ENCODE data around the gene AKR1B15. TPM values are rescaled to one million over a fixed set of nuclear protein-coding genes. Genes with fewer than 3 reads are reported as not detected.

The AKR1B15 gene
- polyA plus RNA-seq, 1 of the 3 experiments (the other 2 are of a cell fraction): not detected

- no peak for TF ChIP-seq ZBTB33 (IDR thresholded peaks at IDR 0.05; ENCODE audit: borderline replicate concordance, low read depth)
Observed at GRCh38 chr7:134602881-134603451, 54.1 kb downstream of the AKR1B15 start (continued).

- Histone ChIP-seq H3K27me3 (ENCODE audit: insufficient read depth) (no peaks in the 10 kb centered on the region), H3K4me3 (ENCODE audit: low read depth in 2 of 2, low read length in 1 of 2) (peak overlapping the region in 1 of 2 experiments; percentile 16; a peak in 1 of 4 replicates), H3K9me3 (no peaks in the 10 kb centered on the region), H3K9ac (no peak overlapping the region), H3K27ac (ENCODE audit: low read depth in 2 of 2, low read length in 1 of 2) (no peak overlapping the region; a peak in 1 of 4 replicates), H3K4me2 (peak overlapping the region; percentile 26; the same call in 1 of the 2 replicates), H2AFZ (ENCODE audit: low read depth) (0 out of 2 replicates have a peak overlapping the region, but pooled peaks have one; percentile 18), H3K4me1 (ENCODE audit: control insufficient read depth in 1 of 2, insufficient read depth in 2 of 2, low read depth in 1 of 2, low read length in 1 of 2) (no peaks in the 10 kb centered on the region; a peak in 2 of 4 replicates), H3K36me3 (replicated peaks in 1 of 2; ENCODE audit: control insufficient read depth in 1 of 2, insufficient read depth in 2 of 2, low read length in 1 of 2) (no peaks in the 10 kb centered on the region), H3F3A (replicated peaks; ENCODE audit: insufficient read depth) (no peaks in the 10 kb centered on the region), H4K20me1 (ENCODE audit: insufficient read depth) (no peaks in the 10 kb centered on the region), H3K9me2 (no peaks in the 10 kb centered on the region), H3K79me2 (ENCODE audit: insufficient read depth) (no peaks in the 10 kb centered on the region)
- 24% methylated on average over 14 of the region's 14 CpGs for WGBS (ENCODE audit: low lambda C conversion rate)
- POLR2A ChIA-PET: interaction anchor here (0.9 kb wide), 1 partner anchor 174 kb away, joined by 3 read pairs; no protein-coding TSS in a partner anchor
- DNase-seq: peak; percentile 66
- CTCF ChIA-PET: interaction anchor here (0.5 to 5.7 kb wide), 62 partner anchors 8 to 1556 kb away, joined by 3 to 87 read pairs (median 4); partner anchors contain the start of gene AGBL3
- TF ChIP-seq FOXM1 (IDR thresholded peaks at IDR 0.05; ENCODE audit: low read depth) (no peak), SIN3A (IDR thresholded peaks at IDR 0.05; ENCODE audit: borderline replicate concordance, low read depth, low read length) (no peak), YY1 (IDR thresholded peaks at IDR 0.05; ENCODE audit: low read depth) (no peak), GATA2 (CRISPR knock-in tag; IDR thresholded peaks at IDR 0.05) (no peak), TCF12 (IDR thresholded peaks at IDR 0.05) (no peak), ELF1 (IDR thresholded peaks at IDR 0.05) (no peak), NFIC (IDR thresholded peaks at IDR 0.05; ENCODE audit: borderline replicate concordance) (no peak), TAF1 (IDR thresholded peaks at IDR 0.05; ENCODE audit: borderline replicate concordance, low read depth, low read length) (no peak), POLR2AphosphoS5 (IDR thresholded peaks at IDR 0.05; ENCODE audit: low read depth, low read length) (no peak), CTCF (IDR thresholded peaks at IDR 0.05) (peak; percentile 100), RXRA (IDR thresholded peaks at IDR 0.05; ENCODE audit: borderline replicate concordance, low read depth) (no peak), NRF1 (IDR thresholded peaks at IDR 0.05; ENCODE audit: low read depth, low read length) (no peak), SMC3 (IDR thresholded peaks at IDR 0.05; ENCODE audit: low read depth, low read length) (peak; percentile 78), PBX3 (IDR thresholded peaks at IDR 0.05) (no peak), EZH2phosphoT487 (IDR thresholded peaks at IDR 0.05; ENCODE audit: borderline replicate concordance, low read depth) (no peak), MXI1 (IDR thresholded peaks at IDR 0.05; ENCODE audit: low read depth, low read length) (no peak), MEF2A (IDR thresholded peaks at IDR 0.05; ENCODE audit: borderline replicate concordance, low read depth) (no peak), FOSL2 (IDR thresholded peaks at IDR 0.05; ENCODE audit: borderline replicate concordance, low read depth) (no peak), USF1 (IDR thresholded peaks at IDR 0.05; ENCODE audit: borderline replicate concordance, low read depth) (no peak), USF2 (IDR thresholded peaks at IDR 0.05; ENCODE audit: borderline replicate concordance, low read depth, low read length) (no peak), CHD2 (IDR thresholded peaks at IDR 0.05; ENCODE audit: low read length, partially characterized antibody) (no peak), RAD21 (IDR thresholded peaks at IDR 0.05; ENCODE audit: low read length) (peak; percentile 92), TEAD4 (IDR thresholded peaks at IDR 0.05; ENCODE audit: borderline replicate concordance, insufficient read depth) (no peak)
Observed at GRCh38 chr7:134605978-134606923, 57.3 kb downstream of the AKR1B15 start.

Data from SK-N-SH (cell line).